ENCODE measurements around the gene SLC16A11. TPM values are rescaled to one million over a fixed set of nuclear protein-coding genes. Genes with fewer than 3 reads are reported as not detected.

Gene SLC16A11
- total RNA-seq, 1 experiment from 2014 or later, result not detected

DNA sequence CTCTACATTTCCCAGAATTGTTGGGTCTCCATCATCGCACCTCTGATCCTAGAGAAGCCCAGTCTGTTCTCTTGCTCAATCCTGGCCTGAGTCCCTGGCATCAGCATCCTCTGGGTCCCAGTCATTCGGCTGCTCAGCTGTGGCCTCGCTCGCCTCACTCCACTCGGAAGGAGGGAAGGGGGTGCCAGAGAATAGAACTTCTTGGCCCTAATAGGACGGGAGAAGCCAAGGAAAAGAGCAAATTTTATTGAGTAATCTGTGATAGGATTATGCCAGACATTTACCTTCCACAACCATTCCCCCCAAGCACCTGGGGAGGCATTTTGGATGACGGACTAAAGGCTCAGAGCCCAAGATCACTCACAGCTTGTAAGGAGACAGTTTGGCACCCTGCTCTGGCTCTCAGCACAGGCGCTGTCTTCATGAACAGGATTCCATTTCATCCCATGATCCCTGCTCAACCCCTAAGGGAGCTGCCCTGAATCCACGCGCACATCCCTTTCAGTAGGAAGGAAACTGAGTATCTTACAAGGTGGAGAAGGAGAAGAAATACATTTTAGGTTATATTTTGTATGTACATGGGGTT is 36.7 kb upstream of the SLC16A11 start:
- DNase-seq, result no peak
- no peak for TF ChIP-seq CTCF (conservative IDR thresholded peaks at IDR 0.05)
- no peak for TF ChIP-seq EZH2 (IDR thresholded peaks at IDR 0.05; ENCODE audit: low read depth)
- Histone ChIP-seq H3K36me3 (ENCODE audit: low read depth) (no peaks in the 10 kb centered on the region), H3K79me2 (ENCODE audit: low read depth) (no peaks in the 10 kb centered on the region), H4K20me1 (ENCODE audit: insufficient read depth) (no peaks in the 10 kb centered on the region), H3K9me3 (ENCODE audit: insufficient read depth, low read depth) (no peaks in the 10 kb centered on the region), H3K4me3 (no peak overlapping the region), H3K4me2 (no peak overlapping the region), H3K27ac (no peak overlapping the region), H3K27me3 (ENCODE audit: insufficient read depth, low read depth) (peaks cover 54% of the 10 kb centered on the region), H3K4me1 (replicated peaks; ENCODE audit: insufficient read depth) (no peaks in the 10 kb centered on the region), H3F3A (ENCODE audit: insufficient read depth, low read depth) (no peaks in the 10 kb centered on the region), H3K9me2 (ENCODE audit: insufficient read depth) (no peaks in the 10 kb centered on the region), H2AFZ (no peak overlapping the region)
- ChIA-PET POLR2A (ENCODE audit: unreplicated experiment) (interaction anchor here (0.6 to 0.7 kb wide), 2 partner anchors 41 to 300 kb away, joined by 4 to 14 read pairs; partner anchors contain the start of gene TNK1), CTCF (no interaction called here)
- intact Hi-C loops (cut with micrococcal nuclease; ENCODE audit: unreplicated experiment), result no loop called here
- no TSS peak for BruUV-seq (replicated peaks)

GRCh38 chr17:7079581-7080455 is 35.9 kb upstream of the SLC16A11 start, which contains the start of gene CLEC10A:
Gene CLEC10A, minus strand, starts transcription at chr17:7080251. Its CDS starts 1,439 bp downstream, at chr17:7078812.
- no peak within 1 kb of the TSS for H3K4me3 ChIP-seq
- no peaks in the 10 kb centered on the region for H3F3A ChIP-seq (ENCODE audit: insufficient read depth, low read depth)
- no peak within 1 kb of the TSS for H3K27ac ChIP-seq
- BruUV-seq (replicated peaks), result no TSS peak
- POLR2A ChIA-PET (ENCODE audit: unreplicated experiment), result no interaction called here
- CTCF ChIA-PET, result no interaction called here
- no peak within 1 kb of the TSS for H3K4me2 ChIP-seq
- no peak within 1 kb of the TSS for H2AFZ ChIP-seq
- TF ChIP-seq CTCF (conservative IDR thresholded peaks at IDR 0.05) (no peak), EZH2 (IDR thresholded peaks at IDR 0.05; ENCODE audit: low read depth) (no peak)
- H3K9me2 ChIP-seq (ENCODE audit: insufficient read depth), result no peaks in the 10 kb centered on the region
- no peaks in the 10 kb centered on the region for H4K20me1 ChIP-seq (ENCODE audit: insufficient read depth)
- no peaks in the 10 kb centered on the region for H3K9me3 ChIP-seq (ENCODE audit: insufficient read depth, low read depth)
- H3K79me2 ChIP-seq (ENCODE audit: low read depth), result no peaks in the 10 kb centered on the region
- intact Hi-C loops (cut with micrococcal nuclease; ENCODE audit: unreplicated experiment), result no loop called here
- no peaks in the 10 kb centered on the region for H3K4me1 ChIP-seq (replicated peaks; ENCODE audit: insufficient read depth)
- DNase-seq, result no peak
- H3K36me3 ChIP-seq (ENCODE audit: low read depth), result no peaks in the 10 kb centered on the region
- peaks cover 55% of the 10 kb centered on the region for H3K27me3 ChIP-seq (ENCODE audit: insufficient read depth, low read depth)

DNA sequence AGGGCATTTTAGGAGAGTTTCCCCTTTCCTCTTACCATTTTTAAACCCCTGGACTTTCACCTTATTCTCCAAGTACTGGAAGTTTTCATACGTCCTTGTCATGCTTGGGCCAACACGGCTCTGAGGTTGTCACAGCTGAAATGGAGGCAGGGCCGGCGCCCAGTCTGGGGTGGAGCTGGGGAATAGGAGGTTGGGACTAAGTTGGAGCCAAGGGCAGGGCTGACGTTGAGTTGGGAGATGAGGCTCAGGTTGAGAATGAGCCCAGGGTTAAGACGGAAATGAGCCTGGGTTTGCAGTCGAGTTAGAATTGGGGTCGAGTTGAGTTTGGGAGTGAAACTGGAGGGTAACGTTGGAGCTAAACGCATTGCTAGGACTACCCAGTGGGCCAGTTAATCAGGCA is 34.8 kb upstream of the SLC16A11 start:
- no peaks in the 10 kb centered on the region for H3K9me2 ChIP-seq (ENCODE audit: insufficient read depth)
- CTCF ChIA-PET, result no interaction called here
- H3K36me3 ChIP-seq (ENCODE audit: low read depth), result no peaks in the 10 kb centered on the region
- no peaks in the 10 kb centered on the region for H3K79me2 ChIP-seq (ENCODE audit: low read depth)
- no peak overlapping the region for H3K27ac ChIP-seq
- no peaks in the 10 kb centered on the region for H3K4me1 ChIP-seq (replicated peaks; ENCODE audit: insufficient read depth)
- H3K4me3 ChIP-seq, result no peak overlapping the region
- no peak overlapping the region for H3K4me2 ChIP-seq
- no peaks in the 10 kb centered on the region for H3K9me3 ChIP-seq (ENCODE audit: insufficient read depth, low read depth)
- H4K20me1 ChIP-seq (ENCODE audit: insufficient read depth), result no peaks in the 10 kb centered on the region
- H3K27me3 ChIP-seq (ENCODE audit: insufficient read depth, low read depth), result peaks cover 46% of the 10 kb centered on the region
- BruUV-seq (replicated peaks), result no TSS peak
- DNase-seq, result no peak
- no peaks in the 10 kb centered on the region for H3F3A ChIP-seq (ENCODE audit: insufficient read depth, low read depth)
- intact Hi-C loops (cut with micrococcal nuclease; ENCODE audit: unreplicated experiment), result no loop called here
- TF ChIP-seq EZH2 (IDR thresholded peaks at IDR 0.05; ENCODE audit: low read depth) (no peak), CTCF (conservative IDR thresholded peaks at IDR 0.05) (no peak)
- POLR2A ChIA-PET (ENCODE audit: unreplicated experiment), result interaction anchor here (0.6 kb wide), 1 partner anchor 8 kb away, joined by 5 read pairs; no protein-coding TSS in a partner anchor
- H2AFZ ChIP-seq, result no peak overlapping the region

Data from PC-9 (cell line).